Body of pancreas (tissue), 4 donors: ENCODE measurements around the gene C10orf105.

Experiments
- POLR2A ChIP-seq, 3 donors: fragments of 450-650 bp; IDR thresholded peaks; one replicate each; pipeline ENCODE4 v1.6.1; 2016; ENCODE audit warnings: antibody characterized with exemption in 3 of 3, mild to moderate bottlenecking in 2 of 3
- TF ChIP-seq, protein P1 (sequence below), 7 experiments: fragments of 450-650 bp in 4 of 7; fragments of 200-600 bp in 3 of 7; sonication (generic) in 3 of 7; IDR thresholded peaks; one replicate each; pipeline ENCODE4 v1.5.1; 2016 to 2019; ENCODE audit warnings: antibody characterized with exemption in 7 of 7

DNA sequence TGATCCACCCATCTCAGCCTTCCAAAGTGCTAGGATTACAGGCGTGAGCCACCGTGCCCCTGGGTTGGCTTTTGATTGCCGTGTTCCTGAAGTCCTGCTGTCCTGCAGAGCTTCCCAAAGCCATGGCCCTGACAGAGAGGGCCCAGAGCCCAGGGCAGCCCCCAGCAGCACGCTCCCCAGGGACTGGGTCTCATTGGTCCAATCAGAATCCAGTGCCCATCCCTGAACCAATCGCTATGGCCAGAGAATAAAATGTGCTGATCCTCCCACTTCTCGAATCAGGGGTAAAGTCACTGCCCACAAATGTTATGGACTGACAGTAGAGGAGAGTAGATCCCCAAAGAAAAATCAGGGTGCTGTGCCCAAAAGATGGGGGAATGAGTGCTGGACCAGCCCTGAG is 5.0 kb upstream of the C10orf105 start:
- TF ChIP-seq POLR2A (IDR thresholded peaks at IDR 0.05), result no peak
- TF ChIP-seq, protein P1, sequence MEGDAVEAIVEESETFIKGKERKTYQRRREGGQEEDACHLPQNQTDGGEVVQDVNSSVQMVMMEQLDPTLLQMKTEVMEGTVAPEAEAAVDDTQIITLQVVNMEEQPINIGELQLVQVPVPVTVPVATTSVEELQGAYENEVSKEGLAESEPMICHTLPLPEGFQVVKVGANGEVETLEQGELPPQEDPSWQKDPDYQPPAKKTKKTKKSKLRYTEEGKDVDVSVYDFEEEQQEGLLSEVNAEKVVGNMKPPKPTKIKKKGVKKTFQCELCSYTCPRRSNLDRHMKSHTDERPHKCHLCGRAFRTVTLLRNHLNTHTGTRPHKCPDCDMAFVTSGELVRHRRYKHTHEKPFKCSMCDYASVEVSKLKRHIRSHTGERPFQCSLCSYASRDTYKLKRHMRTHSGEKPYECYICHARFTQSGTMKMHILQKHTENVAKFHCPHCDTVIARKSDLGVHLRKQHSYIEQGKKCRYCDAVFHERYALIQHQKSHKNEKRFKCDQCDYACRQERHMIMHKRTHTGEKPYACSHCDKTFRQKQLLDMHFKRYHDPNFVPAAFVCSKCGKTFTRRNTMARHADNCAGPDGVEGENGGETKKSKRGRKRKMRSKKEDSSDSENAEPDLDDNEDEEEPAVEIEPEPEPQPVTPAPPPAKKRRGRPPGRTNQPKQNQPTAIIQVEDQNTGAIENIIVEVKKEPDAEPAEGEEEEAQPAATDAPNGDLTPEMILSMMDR (IDR thresholded peaks at IDR 0.05), result no peak
